OCI-LY7 (cell line): Measurements from ENCODE around the gene CDH12.

Source experiments
- EZH2phosphoT487 ChIP-seq: fragments of 200-600 bp; sonication (generic); IDR thresholded peaks from 2 replicates; pipeline ENCODE4 v1.6.1; 2018; ENCODE audit warnings: low read depth, borderline replicate concordance, mild to moderate bottlenecking, mixed run types, antibody characterized with exemption, low read length, moderate library complexity, mixed read lengths
- TF ChIP-seq, protein P1 (sequence below): fragments of 200-600 bp; sonication (generic); conservative IDR thresholded peaks from 2 replicates; pipeline ENCODE4 v1.5.1; 2014; ENCODE audit warnings: mild to moderate bottlenecking, antibody characterized with exemption, low read length, moderate library complexity, mixed read lengths

DNA sequence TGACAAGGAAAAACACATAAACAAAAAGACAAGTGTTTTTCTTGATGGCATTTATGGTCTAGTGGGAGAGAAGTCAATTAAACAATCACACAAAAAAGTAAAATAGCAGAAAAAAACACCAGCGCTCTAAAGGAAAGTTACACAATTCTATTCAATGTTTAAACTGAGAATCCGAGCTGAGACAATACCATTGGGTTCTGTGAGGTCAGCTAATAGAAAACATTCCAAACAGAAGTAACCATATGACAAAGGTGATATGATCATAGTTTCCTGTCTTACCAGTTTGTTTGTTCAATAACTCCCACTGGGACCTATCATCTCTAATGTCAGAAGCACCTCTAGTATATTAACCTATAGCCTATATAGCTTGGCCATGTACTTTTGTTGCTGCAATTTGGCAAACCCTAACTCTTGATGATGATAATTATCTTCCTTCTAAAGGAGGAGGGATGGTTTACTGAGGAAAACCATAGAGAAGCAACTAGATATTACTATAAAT, 1030.0 kb downstream of the CDH12 start:
- TF ChIP-seq EZH2phosphoT487: no peak
- TF ChIP-seq, protein P1, sequence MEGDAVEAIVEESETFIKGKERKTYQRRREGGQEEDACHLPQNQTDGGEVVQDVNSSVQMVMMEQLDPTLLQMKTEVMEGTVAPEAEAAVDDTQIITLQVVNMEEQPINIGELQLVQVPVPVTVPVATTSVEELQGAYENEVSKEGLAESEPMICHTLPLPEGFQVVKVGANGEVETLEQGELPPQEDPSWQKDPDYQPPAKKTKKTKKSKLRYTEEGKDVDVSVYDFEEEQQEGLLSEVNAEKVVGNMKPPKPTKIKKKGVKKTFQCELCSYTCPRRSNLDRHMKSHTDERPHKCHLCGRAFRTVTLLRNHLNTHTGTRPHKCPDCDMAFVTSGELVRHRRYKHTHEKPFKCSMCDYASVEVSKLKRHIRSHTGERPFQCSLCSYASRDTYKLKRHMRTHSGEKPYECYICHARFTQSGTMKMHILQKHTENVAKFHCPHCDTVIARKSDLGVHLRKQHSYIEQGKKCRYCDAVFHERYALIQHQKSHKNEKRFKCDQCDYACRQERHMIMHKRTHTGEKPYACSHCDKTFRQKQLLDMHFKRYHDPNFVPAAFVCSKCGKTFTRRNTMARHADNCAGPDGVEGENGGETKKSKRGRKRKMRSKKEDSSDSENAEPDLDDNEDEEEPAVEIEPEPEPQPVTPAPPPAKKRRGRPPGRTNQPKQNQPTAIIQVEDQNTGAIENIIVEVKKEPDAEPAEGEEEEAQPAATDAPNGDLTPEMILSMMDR: no peak
